Nephron (organoid): Measurements from ENCODE around the gene SHB.

ENCODE experiments used
- H3K27ac Mint-ChIP-seq, 3 experiments: 2 replicates each; pipeline ENCODE4 v1.8.0; 2020; ENCODE audit warnings: mixed read lengths in 3 of 3, mild to moderate bottlenecking in 2 of 3, moderate library complexity in 1 of 3
- H3K27me3 Mint-ChIP-seq: 2 replicates; pipeline ENCODE4 v1.8.0; 2021; ENCODE audit warnings: low read depth, mild to moderate bottlenecking, moderate library complexity, mixed read lengths
- H3K36me3 Mint-ChIP-seq: 2 replicates; pipeline ENCODE4 v1.8.0; 2020; ENCODE audit warnings: low read depth, mixed read lengths
- H3K4me1 Mint-ChIP-seq: 2 replicates; pipeline ENCODE4 v1.8.0; 2020; ENCODE audit warnings: mixed read lengths
- H3K4me3 Mint-ChIP-seq, 3 experiments: 2 replicates each; pipeline ENCODE4 v1.8.0; 2020; ENCODE audit warnings: mild to moderate bottlenecking in 3 of 3, mixed read lengths in 3 of 3, moderate library complexity in 2 of 3
- H3K9me3 Mint-ChIP-seq: 2 replicates; pipeline ENCODE4 v1.8.0; 2020; ENCODE audit warnings: mixed read lengths
- TF ChIP-seq, protein P1 (sequence below), 3 experiments: fragments of 200-600 bp; sonication (generic); IDR thresholded peaks; one replicate each; pipeline ENCODE4 v1.5.0; 2021; ENCODE audit warnings: antibody characterized with exemption in 3 of 3; ENCODE audit not compliant: unreplicated experiment in 3 of 3

The SHB gene

DNA sequence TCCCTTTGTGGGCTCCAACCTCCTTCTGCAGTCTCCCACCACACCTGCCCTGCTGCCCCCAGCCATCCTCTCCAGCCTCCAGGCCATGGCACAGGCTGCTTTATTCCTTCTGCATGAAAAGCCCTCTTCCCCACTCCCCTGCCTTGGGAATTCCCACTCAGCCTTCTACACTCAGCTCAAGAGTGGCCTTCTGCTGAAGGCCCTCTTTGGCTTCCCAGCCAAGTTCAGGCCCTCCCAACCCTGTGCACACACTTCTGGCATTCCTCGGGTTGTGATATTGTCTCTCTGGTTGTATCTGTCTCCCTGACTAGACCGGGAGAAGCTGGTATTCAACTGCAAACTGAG is 5.7 kb downstream of the SHB start:
- Mint-ChIP-seq H3K36me3 (no peaks in the 10 kb centered on the region), H3K27ac (peak overlapping the region in 2 of 3 experiments; percentile 18 to 33), H3K27me3 (peaks cover 25% of the 10 kb centered on the region), H3K4me1 (peaks cover 72% of the 10 kb centered on the region), H3K9me3 (no peaks in the 10 kb centered on the region), H3K4me3 (peak overlapping the region in 1 of 3 experiments; percentile 9)
- TF ChIP-seq, protein P1, sequence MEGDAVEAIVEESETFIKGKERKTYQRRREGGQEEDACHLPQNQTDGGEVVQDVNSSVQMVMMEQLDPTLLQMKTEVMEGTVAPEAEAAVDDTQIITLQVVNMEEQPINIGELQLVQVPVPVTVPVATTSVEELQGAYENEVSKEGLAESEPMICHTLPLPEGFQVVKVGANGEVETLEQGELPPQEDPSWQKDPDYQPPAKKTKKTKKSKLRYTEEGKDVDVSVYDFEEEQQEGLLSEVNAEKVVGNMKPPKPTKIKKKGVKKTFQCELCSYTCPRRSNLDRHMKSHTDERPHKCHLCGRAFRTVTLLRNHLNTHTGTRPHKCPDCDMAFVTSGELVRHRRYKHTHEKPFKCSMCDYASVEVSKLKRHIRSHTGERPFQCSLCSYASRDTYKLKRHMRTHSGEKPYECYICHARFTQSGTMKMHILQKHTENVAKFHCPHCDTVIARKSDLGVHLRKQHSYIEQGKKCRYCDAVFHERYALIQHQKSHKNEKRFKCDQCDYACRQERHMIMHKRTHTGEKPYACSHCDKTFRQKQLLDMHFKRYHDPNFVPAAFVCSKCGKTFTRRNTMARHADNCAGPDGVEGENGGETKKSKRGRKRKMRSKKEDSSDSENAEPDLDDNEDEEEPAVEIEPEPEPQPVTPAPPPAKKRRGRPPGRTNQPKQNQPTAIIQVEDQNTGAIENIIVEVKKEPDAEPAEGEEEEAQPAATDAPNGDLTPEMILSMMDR (IDR thresholded peaks at IDR 0.05; ENCODE audit: unreplicated experiment in 3 of 3), result no peak

DNA sequence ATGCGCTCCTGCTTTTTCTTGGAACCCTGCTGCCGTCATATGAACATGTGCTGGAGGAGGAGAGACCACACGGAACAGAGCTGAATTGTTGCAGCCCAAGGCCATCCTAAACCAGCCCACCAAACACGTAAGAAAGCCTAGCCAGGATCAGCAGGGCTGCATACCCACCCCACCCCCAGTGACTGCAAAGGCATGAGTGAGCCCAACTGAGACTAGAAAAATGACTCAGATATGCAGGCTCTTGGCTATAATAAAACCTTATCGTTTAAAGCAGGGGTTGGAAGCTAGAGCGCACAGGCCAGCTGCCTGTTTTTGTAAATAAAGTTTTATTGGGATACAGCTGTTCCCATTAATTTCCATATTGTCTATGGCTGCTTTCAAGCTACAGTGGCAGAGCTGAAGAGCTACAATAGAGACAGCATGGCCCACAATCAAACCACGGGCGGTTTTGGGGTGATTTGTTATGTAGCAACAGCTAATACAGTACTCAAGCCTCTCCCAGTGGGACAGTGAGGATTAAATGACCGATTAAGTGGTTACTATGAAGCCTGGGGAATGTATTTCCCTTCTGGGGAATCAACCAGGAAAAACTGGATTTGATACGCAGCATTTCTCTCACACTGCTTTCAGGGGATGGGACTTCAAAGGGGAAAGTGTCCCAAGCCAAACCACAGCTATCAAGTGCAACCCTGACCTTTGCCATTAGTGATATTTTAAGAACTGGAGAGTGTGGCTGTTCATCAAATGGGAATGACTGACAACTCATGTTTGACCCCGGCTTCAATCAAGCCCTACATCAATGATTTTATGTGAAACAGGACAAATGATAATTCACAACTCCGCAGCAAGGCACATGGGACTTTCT is 6.3 kb downstream of the SHB start:
- no peaks in the 10 kb centered on the region for H3K9me3 Mint-ChIP-seq
- H3K4me3 Mint-ChIP-seq, result peak overlapping the region in 2 of 3 experiments; percentile 9 to 19
- peaks cover 25% of the 10 kb centered on the region for H3K27me3 Mint-ChIP-seq
- TF ChIP-seq, protein P1 (IDR thresholded peaks at IDR 0.05; ENCODE audit: unreplicated experiment in 3 of 3), result no peak
- peak overlapping the region; percentile 18 to 37 (median 33) for H3K27ac Mint-ChIP-seq
- no peaks in the 10 kb centered on the region for H3K36me3 Mint-ChIP-seq
- H3K4me1 Mint-ChIP-seq, result peaks cover 78% of the 10 kb centered on the region

DNA sequence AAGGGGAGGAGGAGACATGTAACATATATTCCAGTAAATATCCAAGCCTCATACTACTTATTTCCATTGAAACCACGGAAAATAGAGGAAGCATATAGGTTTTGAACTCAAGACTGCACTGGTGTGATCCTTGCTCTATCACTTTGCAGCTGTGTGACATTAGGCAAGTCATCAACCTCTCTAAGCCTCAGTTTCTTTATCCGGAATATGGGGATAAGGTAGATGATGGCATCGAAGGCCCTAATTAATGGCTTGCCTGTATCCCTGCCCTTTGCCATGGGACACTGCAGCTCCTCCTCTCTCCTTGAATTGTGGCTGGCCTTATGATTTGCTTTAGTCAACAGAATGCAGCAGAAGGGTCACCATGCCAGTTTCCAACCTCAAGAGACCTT is 6.9 kb downstream of the SHB start:
- H3K4me3 Mint-ChIP-seq, result no peak overlapping the region

DNA sequence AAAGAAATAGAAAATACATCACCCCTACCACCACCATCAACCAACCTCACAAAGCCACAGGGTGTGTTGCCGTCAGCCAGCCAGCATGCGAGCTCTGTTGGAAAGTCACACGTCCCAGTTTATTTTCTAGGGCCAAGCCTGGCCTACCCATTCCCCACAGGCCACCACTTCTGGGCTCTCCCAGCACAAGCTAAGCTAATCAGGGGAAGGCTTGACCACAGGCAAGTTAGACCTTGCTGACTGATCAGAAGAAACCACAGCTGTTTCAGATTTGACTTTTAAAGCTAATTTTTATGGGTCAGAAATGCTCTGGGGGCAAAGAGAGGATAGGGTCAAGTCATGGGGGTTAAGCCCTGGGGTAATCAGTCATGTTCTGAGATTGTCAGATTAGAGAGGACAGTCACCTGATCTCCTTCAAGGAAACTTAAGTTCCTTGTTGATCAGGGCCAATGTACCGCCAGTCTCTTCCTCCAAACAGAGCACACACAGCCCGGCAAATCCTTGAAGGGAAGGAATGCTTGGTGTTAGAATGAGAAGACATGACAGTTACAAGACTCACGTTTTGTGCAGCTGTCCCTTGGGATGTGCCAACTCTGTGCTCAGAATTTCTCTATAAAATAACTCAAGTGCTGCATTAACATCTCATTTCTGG is 7.6 kb downstream of the SHB start:
- H3K4me3 Mint-ChIP-seq, result peak overlapping the region in 1 of 3 experiments; percentile 6
- H3K36me3 Mint-ChIP-seq, result no peaks in the 10 kb centered on the region
- H3K27me3 Mint-ChIP-seq, result peaks cover 20% of the 10 kb centered on the region
- H3K27ac Mint-ChIP-seq, result peak overlapping the region; percentile 1 to 31 (median 8)
- TF ChIP-seq, protein P1 (IDR thresholded peaks at IDR 0.05; ENCODE audit: unreplicated experiment in 3 of 3), result no peak
- H3K9me3 Mint-ChIP-seq, result no peaks in the 10 kb centered on the region
- peaks cover 80% of the 10 kb centered on the region for H3K4me1 Mint-ChIP-seq

More for the DNA sequence above, 6.9 kb downstream of the SHB start:
- Mint-ChIP-seq H3K36me3 (no peaks in the 10 kb centered on the region), H3K27me3 (peaks cover 25% of the 10 kb centered on the region), H3K4me1 (peaks cover 84% of the 10 kb centered on the region), H3K27ac (peak overlapping the region in 2 of 3 experiments; percentile 1 to 37), H3K9me3 (no peaks in the 10 kb centered on the region)
- TF ChIP-seq, protein P1 (IDR thresholded peaks at IDR 0.05; ENCODE audit: unreplicated experiment in 3 of 3), result no peak

DNA sequence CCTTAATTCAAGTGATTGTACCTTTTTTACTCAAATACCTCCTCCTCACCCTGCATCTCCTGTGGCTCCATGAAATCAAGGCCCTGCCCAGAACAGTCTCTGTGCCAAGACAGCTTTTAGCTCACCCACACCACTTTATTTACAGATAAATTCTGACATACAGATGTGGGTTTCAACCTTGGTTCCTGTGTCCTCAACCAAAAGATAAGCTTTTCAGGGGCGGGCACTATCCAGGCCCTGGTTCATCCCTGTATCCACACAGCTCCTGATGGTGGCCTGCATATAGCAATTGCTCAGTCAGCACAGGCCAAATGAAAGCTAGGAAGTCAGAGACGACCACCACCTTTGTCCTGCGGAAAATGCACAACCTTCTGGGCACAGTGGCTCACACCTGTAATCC is 8.3 kb downstream of the SHB start:
- TF ChIP-seq, protein P1 (IDR thresholded peaks at IDR 0.05; ENCODE audit: unreplicated experiment in 3 of 3), result no peak
- Mint-ChIP-seq H3K4me1 (peaks cover 73% of the 10 kb centered on the region), H3K36me3 (no peaks in the 10 kb centered on the region), H3K9me3 (no peaks in the 10 kb centered on the region), H3K27ac (no peak overlapping the region), H3K27me3 (peaks cover 13% of the 10 kb centered on the region), H3K4me3 (no peak overlapping the region)
